ENCODE measurements around the gene ACAD8.

The ACAD8 gene

GRCh38 chr11:134293119-134294113, 40.0 kb downstream of the ACAD8 start:
- no peak for DNase-seq

- no peak for DNase-seq
These were observed 41.3 kb downstream of the ACAD8 start for GRCh38 chr11:134294664-134295063.

GRCh38 chr11:134312223-134312622, 58.9 kb downstream of the ACAD8 start:
- no peak for DNase-seq

- no peak for DNase-seq
These were observed 59.4 kb downstream of the ACAD8 start for GRCh38 chr11:134312807-134313206.

- no peak for DNase-seq
These were observed 60.0 kb downstream of the ACAD8 start for GRCh38 chr11:134313379-134313778.

- no peak for DNase-seq
These were observed 60.6 kb downstream of the ACAD8 start for GRCh38 chr11:134313821-134314607.
